HepG2 (cell line): ENCODE results near the gene SLC5A10. TPM values are rescaled to one million over a fixed set of nuclear protein-coding genes. Genes with fewer than 3 reads are reported as not detected.

Source experiments
- ARID5B ChIP-seq: IDR thresholded peaks from 2 replicates; pipeline ENCODE4 v1.4.0; 2020; ENCODE audit warnings: mild to moderate bottlenecking, missing genetic modification reagents
- ATF3 ChIP-seq: sonication (generic); formaldehyde crosslinking; IDR thresholded peaks from 2 replicates; pipeline ENCODE4 v1.4.0; 2020; ENCODE audit warnings: missing genetic modification reagents
- FOXA3 ChIP-seq: IDR thresholded peaks from 2 replicates; pipeline ENCODE4 v1.6.1; 2016; ENCODE audit warnings: missing genetic modification reagents, missing compliant biosample characterization
- GFI1 ChIP-seq: sonication (generic); formaldehyde crosslinking; IDR thresholded peaks from 2 replicates; pipeline ENCODE4 v1.5.0; 2020; ENCODE audit warnings: missing genetic modification reagents, mild to moderate bottlenecking, borderline replicate concordance
- HNF4A ChIP-seq: sonication (generic); formaldehyde crosslinking; IDR thresholded peaks from 2 replicates; pipeline ENCODE4 v1.4.0; 2020; ENCODE audit warnings: missing genetic modification reagents
- RFX3 ChIP-seq: IDR thresholded peaks from 2 replicates; pipeline ENCODE4 v1.6.1; 2016; ENCODE audit warnings: missing biosample characterization, missing genetic modification reagents
- RXRB ChIP-seq: IDR thresholded peaks from 2 replicates; pipeline ENCODE4 v1.6.1; 2016; ENCODE audit warnings: borderline replicate concordance, missing genetic modification reagents, missing compliant biosample characterization
- SMARCC2 ChIP-seq: fragments of 450-650 bp; IDR thresholded peaks from 2 replicates; pipeline ENCODE4 v1.6.1; 2017; ENCODE audit warnings: antibody characterized with exemption, mild to moderate bottlenecking
- ZNF281 ChIP-seq: sonication (generic); formaldehyde crosslinking; IDR thresholded peaks from 2 replicates; pipeline ENCODE4 v1.4.0; 2020; ENCODE audit warnings: missing genetic modification reagents, borderline replicate concordance
- ZNF510 ChIP-seq: sonication (generic); formaldehyde crosslinking; IDR thresholded peaks from 2 replicates; pipeline ENCODE4 v1.4.0; 2020; ENCODE audit warnings: low read depth, mild to moderate bottlenecking, missing genetic modification reagents
- polyA plus RNA-seq, 8 experiments: library from polyadenylated mRNA; depleted of rRNA in 3 of 8; stranded (reverse) in 7 of 8; unstranded in 1 of 8; fragments of >200 nt; fragmentation: Illumina TruSeq in 4 of 8; extraction: Trizol in 4 of 8; gene quantifications; 2 replicates each; pipeline versions ENCODE4 v1.2.1 to v1.2.3, GENCODE V29; 2011 to 2016; ENCODE audit warnings: low read depth in 4 of 8, missing spikeins in 1 of 8, mixed read lengths in 1 of 8; ENCODE audit not compliant: insufficient read depth in 1 of 8
- total RNA-seq, 5 experiments: library from RNA; depleted of rRNA; stranded (reverse); fragments of >200 nt; fragmentation: Illumina TruSeq; extraction: Trizol; gene quantifications; 2 replicates each; pipeline ENCODE4 v1.2.3, GENCODE V29; 2016; ENCODE audit warnings: low read depth in 1 of 5
- TF ChIP-seq, protein P1 (sequence below): IDR thresholded peaks from 2 replicates; pipeline ENCODE4 v1.6.1; 2016; ENCODE audit warnings: mild to moderate bottlenecking

Gene SLC5A10
- total and polyA plus RNA-seq, 2 of the 13 experiments (the other 11 are each of a cell fraction or from before 2014, with no cell fraction given): 0.05 TPM; not detected in 1

DNA sequence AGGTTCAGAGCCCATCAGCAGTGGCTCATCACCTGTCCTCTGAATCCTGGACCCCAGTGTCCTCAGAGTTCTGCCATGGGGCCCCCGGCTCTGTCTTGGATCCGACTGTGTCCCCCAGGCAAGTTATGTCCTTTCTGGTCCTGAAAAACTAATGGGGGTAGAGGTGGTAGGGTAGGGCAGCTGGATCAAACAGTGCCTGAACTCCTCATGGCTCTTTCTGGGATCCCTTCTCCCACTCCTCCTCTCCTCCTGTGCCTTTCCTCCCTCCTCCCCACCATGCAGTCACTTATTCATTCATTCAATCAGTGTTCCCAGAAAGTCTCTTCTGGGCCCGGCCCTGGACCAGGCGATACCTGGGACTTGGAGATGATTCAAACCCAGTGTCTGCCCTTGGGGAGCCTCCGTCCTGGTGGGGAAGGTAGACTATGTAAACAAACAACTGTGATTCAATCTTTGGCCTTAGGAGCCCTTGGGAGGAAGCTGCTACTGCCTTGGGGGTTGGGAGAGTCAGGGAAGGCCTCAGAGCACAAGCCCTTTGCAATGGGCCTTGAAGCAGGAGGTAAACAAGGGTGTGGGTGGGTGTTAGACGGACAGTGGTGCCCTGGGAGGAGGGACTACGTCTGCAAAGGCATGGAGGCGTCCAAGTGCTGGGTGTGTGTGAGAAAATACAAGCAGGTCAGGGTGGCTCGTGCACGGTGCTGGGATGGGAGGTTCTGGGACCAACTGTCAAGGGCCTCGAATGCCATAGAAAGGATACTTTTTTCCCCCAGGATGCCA is 59.0 kb downstream of the SLC5A10 start (continued):
- no peak for TF ChIP-seq SMARCC2
- no peak for TF ChIP-seq RFX3 (CRISPR knock-in tag)
- peak; percentile 96 for TF ChIP-seq GFI1 (CRISPR knock-in tag)
- TF ChIP-seq, protein P1, sequence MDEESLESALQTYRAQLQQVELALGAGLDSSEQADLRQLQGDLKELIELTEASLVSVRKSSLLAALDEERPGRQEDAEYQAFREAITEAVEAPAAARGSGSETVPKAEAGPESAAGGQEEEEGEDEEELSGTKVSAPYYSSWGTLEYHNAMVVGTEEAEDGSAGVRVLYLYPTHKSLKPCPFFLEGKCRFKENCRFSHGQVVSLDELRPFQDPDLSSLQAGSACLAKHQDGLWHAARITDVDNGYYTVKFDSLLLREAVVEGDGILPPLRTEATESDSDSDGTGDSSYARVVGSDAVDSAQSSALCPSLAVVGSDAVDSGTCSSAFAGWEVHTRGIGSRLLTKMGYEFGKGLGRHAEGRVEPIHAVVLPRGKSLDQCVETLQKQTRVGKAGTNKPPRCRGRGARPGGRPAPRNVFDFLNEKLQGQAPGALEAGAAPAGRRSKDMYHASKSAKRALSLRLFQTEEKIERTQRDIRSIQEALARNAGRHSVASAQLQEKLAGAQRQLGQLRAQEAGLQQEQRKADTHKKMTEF: peak; percentile 37; the same call in 1 of the 2 replicates
- TF ChIP-seq ZNF281: peak; percentile 46; the same call in 1 of the 2 replicates
- TF ChIP-seq HNF4A (CRISPR knock-in tag): peak; percentile 57
- no peak for TF ChIP-seq ATF3 (CRISPR knock-in tag)
- TF ChIP-seq RXRB (CRISPR knock-in tag): peak; percentile 65; the same call in 1 of the 2 replicates
- peak; percentile 57 for TF ChIP-seq ARID5B (CRISPR knock-in tag)
- TF ChIP-seq FOXA3 (CRISPR knock-in tag): peak; percentile 84
- 0 out of 2 replicates have a peak, but pooled peaks have one; percentile 14 for TF ChIP-seq ZNF510 (CRISPR knock-in tag)
